GM12878 (cell line): ENCODE results near the gene FOXR1.
A peak's percentile ranks its signal among the peaks of the same experiment; 100 is the strongest.

Source experiments
- EZH2 ChIP-seq: IDR thresholded peaks from 2 replicates; pipeline ENCODE4 v1.6.1; 2012; ENCODE audit warnings: low read depth, mild to moderate bottlenecking, control low read depth, inconsistent platforms, low read length, borderline replicate concordance; ENCODE audit not compliant: control insufficient read depth
- JUNB ChIP-seq: IDR thresholded peaks from 2 replicates; pipeline ENCODE4 v1.6.1; 2016; ENCODE audit warnings: antibody characterized with exemption, mild to moderate bottlenecking
- NFYB ChIP-seq: IDR thresholded peaks from 2 replicates; pipeline ENCODE4 v1.6.1; 2011; ENCODE audit warnings: low read depth, mild to moderate bottlenecking, low read length, improper control_type of control experiment, moderate library complexity; ENCODE audit not compliant: insufficient read depth
- POLR2A ChIP-seq: IDR thresholded peaks from 2 replicates; pipeline ENCODE4 v1.6.1; 2011; ENCODE audit warnings: low read depth, mild to moderate bottlenecking, low read length
- SMAD1 ChIP-seq: fragments of 450-650 bp; IDR thresholded peaks from 2 replicates; pipeline ENCODE4 v1.6.1; 2018; ENCODE audit warnings: mild to moderate bottlenecking, low read depth; ENCODE audit not compliant: partially characterized antibody
- SMC3 ChIP-seq: IDR thresholded peaks from 2 replicates; pipeline ENCODE4 v1.6.1; 2011; ENCODE audit warnings: low read length, improper control_type of control experiment, borderline replicate concordance
- STAT3 ChIP-seq: IDR thresholded peaks from 2 replicates; pipeline ENCODE4 v1.6.1; 2011; ENCODE audit warnings: low read depth, low read length, improper control_type of control experiment
- ZNF207 ChIP-seq: fragments of 450-650 bp; IDR thresholded peaks from 2 replicates; pipeline ENCODE4 v1.6.1; 2014; ENCODE audit warnings: antibody characterized with exemption, mild to moderate bottlenecking, borderline replicate concordance
- TF ChIP-seq, protein P1 (sequence below): IDR thresholded peaks from 2 replicates; pipeline ENCODE4 v1.6.1; 2011; ENCODE audit warnings: borderline replicate concordance, low read depth, mild to moderate bottlenecking, moderate library complexity, low read length; ENCODE audit not compliant: insufficient read depth, poor library complexity, severe bottlenecking
- TF ChIP-seq, protein P2 (sequence below), 3 experiments: IDR thresholded peaks in 2 of 3; conservative IDR thresholded peaks in 1 of 3; 2 replicates each; pipeline ENCODE4 v1.5.1; 2011; ENCODE audit warnings: low read depth in 3 of 3, low read length in 3 of 3, mild to moderate bottlenecking in 3 of 3, control low read depth in 2 of 3, moderate library complexity in 2 of 3, inconsistent platforms in 1 of 3, mixed read lengths in 1 of 3; ENCODE audit not compliant: control insufficient read depth in 2 of 3, insufficient read depth in 1 of 3; ENCODE audit errors: extremely low read depth in 1 of 3

DNA sequence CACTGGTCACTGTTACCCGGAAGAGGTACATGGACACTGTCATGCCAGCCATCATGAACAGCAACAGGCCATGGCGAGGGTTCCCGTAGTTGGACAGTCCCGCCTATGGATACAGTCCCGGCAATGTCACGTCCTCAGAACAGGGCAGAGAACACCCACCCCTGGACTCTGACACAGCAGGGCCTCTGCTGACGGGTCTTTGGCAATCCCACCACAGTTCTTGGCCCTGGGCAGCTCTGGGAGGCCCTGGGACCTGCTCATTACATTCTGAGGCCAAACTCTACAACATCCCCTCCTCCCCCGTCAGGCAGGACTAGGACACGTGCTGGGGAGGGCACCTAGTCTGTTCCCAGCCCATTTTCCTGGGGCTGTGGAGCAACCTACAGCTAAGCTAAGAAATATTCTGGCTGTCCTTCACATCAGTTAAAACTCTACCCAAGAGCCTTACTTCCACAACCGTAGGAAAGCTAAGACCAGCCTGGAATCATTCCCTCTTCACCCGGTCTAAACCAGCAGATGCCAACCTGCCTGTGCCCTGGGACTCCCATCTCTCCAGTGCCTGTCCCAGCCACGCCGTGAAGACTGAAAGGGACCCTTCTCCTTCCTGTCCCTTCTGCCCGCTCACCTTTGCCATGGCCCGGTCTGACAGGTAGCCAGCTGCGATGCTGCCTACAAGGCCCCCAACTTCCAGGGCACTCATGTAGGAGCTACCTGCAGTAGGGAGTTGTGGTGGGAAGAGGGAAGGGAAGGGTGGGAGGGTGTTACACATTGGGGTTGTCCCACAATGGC, 54.6 kb downstream of the FOXR1 start:
- TF ChIP-seq NFYB, result no peak
- TF ChIP-seq ZNF207, result no peak
- no peak for TF ChIP-seq JUNB
- TF ChIP-seq POLR2A, result peak; percentile 22; the same call in 1 of the 2 replicates
- TF ChIP-seq, protein P1, sequence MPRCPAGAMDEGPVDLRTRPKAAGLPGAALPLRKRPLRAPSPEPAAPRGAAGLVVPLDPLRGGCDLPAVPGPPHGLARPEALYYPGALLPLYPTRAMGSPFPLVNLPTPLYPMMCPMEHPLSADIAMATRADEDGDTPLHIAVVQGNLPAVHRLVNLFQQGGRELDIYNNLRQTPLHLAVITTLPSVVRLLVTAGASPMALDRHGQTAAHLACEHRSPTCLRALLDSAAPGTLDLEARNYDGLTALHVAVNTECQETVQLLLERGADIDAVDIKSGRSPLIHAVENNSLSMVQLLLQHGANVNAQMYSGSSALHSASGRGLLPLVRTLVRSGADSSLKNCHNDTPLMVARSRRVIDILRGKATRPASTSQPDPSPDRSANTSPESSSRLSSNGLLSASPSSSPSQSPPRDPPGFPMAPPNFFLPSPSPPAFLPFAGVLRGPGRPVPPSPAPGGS, result no peak
- TF ChIP-seq SMC3, result no peak
- TF ChIP-seq SMAD1, result no peak
- TF ChIP-seq STAT3, result no peak
- no peak for TF ChIP-seq EZH2
- TF ChIP-seq, protein P2, sequence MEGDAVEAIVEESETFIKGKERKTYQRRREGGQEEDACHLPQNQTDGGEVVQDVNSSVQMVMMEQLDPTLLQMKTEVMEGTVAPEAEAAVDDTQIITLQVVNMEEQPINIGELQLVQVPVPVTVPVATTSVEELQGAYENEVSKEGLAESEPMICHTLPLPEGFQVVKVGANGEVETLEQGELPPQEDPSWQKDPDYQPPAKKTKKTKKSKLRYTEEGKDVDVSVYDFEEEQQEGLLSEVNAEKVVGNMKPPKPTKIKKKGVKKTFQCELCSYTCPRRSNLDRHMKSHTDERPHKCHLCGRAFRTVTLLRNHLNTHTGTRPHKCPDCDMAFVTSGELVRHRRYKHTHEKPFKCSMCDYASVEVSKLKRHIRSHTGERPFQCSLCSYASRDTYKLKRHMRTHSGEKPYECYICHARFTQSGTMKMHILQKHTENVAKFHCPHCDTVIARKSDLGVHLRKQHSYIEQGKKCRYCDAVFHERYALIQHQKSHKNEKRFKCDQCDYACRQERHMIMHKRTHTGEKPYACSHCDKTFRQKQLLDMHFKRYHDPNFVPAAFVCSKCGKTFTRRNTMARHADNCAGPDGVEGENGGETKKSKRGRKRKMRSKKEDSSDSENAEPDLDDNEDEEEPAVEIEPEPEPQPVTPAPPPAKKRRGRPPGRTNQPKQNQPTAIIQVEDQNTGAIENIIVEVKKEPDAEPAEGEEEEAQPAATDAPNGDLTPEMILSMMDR (IDR thresholded peaks at IDR 0.05 in 2 of 3, conservative IDR thresholded peaks at IDR 0.05 in 1 of 3; ENCODE audit: control insufficient read depth in 2 of 3, extremely low read depth in 1 of 3, insufficient read depth in 1 of 3, low read depth in 3 of 3, low read length in 3 of 3), result no peak
